A673 (cell line): ENCODE data around the gene CFAP99. TPM values are rescaled to one million over a fixed set of nuclear protein-coding genes. Genes with fewer than 3 reads are reported as not detected.

ENCODE experiments used
- BruUV-seq: library from RNA; stranded (reverse); fragments of 400-500 nt; replicated peaks from 2 replicates; lab custom pipeline; 2021; lab: Mats Ljungman, UMichigan
- CTCF ChIA-PET: fragments of 300-600 bp; sonication (Branson Sonifier 250); formaldehyde crosslinking; loops from one replicate; lab custom pipeline; 2022; ENCODE audit warnings: antibody characterized with exemption; lab: Charles Lee
- POLR2A ChIA-PET: fragments of 300-600 bp; sonication (Branson Sonifier 250); formaldehyde crosslinking; loops from one replicate; lab custom pipeline; 2022; ENCODE audit warnings: antibody characterized with exemption; ENCODE audit not compliant: low non-redundant PET; lab: Charles Lee
- DNase-seq: peaks from one replicate; pipeline ENCODE4 v3.0.0-alpha.2; 2015; ENCODE audit warnings: low spot score
- H3K27ac ChIP-seq: fragments of 200-600 bp; sonication (generic); 2 replicates; pipeline ENCODE4 v1.5.1; 2016; ENCODE audit warnings: mixed run types, low read depth, mild to moderate bottlenecking, mixed read lengths, antibody characterized with exemption, low read length; ENCODE audit not compliant: poor library complexity, severe bottlenecking
- H3K27me3 ChIP-seq: fragments of 200-600 bp; sonication (generic); replicated peaks from 2 replicates; pipeline ENCODE4 v1.6.1; 2017; ENCODE audit warnings: mixed run types, low read depth, mild to moderate bottlenecking, mixed read lengths, antibody characterized with exemption, low read length; ENCODE audit not compliant: insufficient read depth, poor library complexity
- H3K36me3 ChIP-seq: fragments of 200-600 bp; sonication (generic); 2 replicates; pipeline ENCODE4 v1.6.1; 2016; ENCODE audit warnings: mixed run types, mild to moderate bottlenecking, mixed read lengths, antibody characterized with exemption, low read length; ENCODE audit not compliant: insufficient read depth, poor library complexity, severe bottlenecking
- H3K4me1 ChIP-seq: fragments of 200-600 bp; sonication (generic); 2 replicates; pipeline ENCODE4 v1.6.1; 2017; ENCODE audit warnings: mixed run types, mild to moderate bottlenecking, mixed read lengths, antibody characterized with exemption, low read length; ENCODE audit not compliant: insufficient read depth, poor library complexity, severe bottlenecking
- H3K4me3 ChIP-seq: fragments of 200-600 bp; sonication (generic); 2 replicates; pipeline ENCODE4 v1.5.1; 2016; ENCODE audit warnings: low read depth, mixed run types, mild to moderate bottlenecking, mixed read lengths, low read length; ENCODE audit not compliant: poor library complexity, severe bottlenecking
- H3K9me3 ChIP-seq: fragments of 200-600 bp; sonication (generic); 2 replicates; pipeline ENCODE4 v1.6.1; 2016; ENCODE audit warnings: mixed run types, low read depth, mild to moderate bottlenecking, mixed read lengths, antibody characterized with exemption, low read length; ENCODE audit not compliant: poor library complexity, severe bottlenecking
- EZH2 ChIP-seq: fragments of 200-600 bp; sonication (generic); IDR thresholded peaks from 2 replicates; pipeline ENCODE4 v1.6.1; 2017; ENCODE audit warnings: borderline replicate concordance, low read depth, mild to moderate bottlenecking, mixed read lengths, antibody characterized with exemption, low read length; ENCODE audit not compliant: poor library complexity, severe bottlenecking
- intact Hi-C: fragments of 100-400 bp; cut with micrococcal nuclease; formaldehyde crosslinking; loops from one replicate; pipeline ENCODE4 v1.10.0; 2022; ENCODE audit not compliant: unreplicated experiment
- total RNA-seq: library from RNA; stranded (reverse); gene quantifications from 2 replicates; pipeline ENCODE4 v1.2.3, GENCODE V29; 2021
- TF ChIP-seq, protein P1 (sequence below): fragments of 300-800, 200-600 bp; sonication (generic); conservative IDR thresholded peaks from 2 replicates; pipeline ENCODE4 v1.5.1; 2017; ENCODE audit warnings: low read depth, mild to moderate bottlenecking, antibody characterized with exemption, low read length, moderate library complexity, mixed read lengths

CFAP99 gene
- total RNA-seq, 1 experiment from 2014 or later: not detected

- H3K9me3 ChIP-seq: no peaks in the 10 kb centered on the region
- no peak overlapping the region for H3K4me3 ChIP-seq
- no peaks in the 10 kb centered on the region for H3K4me1 ChIP-seq
- no peaks in the 10 kb centered on the region for H3K36me3 ChIP-seq
- no TSS peak for BruUV-seq
- DNase-seq: no peak
- no peak overlapping the region for H3K27ac ChIP-seq
- TF ChIP-seq, protein P1, sequence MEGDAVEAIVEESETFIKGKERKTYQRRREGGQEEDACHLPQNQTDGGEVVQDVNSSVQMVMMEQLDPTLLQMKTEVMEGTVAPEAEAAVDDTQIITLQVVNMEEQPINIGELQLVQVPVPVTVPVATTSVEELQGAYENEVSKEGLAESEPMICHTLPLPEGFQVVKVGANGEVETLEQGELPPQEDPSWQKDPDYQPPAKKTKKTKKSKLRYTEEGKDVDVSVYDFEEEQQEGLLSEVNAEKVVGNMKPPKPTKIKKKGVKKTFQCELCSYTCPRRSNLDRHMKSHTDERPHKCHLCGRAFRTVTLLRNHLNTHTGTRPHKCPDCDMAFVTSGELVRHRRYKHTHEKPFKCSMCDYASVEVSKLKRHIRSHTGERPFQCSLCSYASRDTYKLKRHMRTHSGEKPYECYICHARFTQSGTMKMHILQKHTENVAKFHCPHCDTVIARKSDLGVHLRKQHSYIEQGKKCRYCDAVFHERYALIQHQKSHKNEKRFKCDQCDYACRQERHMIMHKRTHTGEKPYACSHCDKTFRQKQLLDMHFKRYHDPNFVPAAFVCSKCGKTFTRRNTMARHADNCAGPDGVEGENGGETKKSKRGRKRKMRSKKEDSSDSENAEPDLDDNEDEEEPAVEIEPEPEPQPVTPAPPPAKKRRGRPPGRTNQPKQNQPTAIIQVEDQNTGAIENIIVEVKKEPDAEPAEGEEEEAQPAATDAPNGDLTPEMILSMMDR: no peak
- TF ChIP-seq EZH2: no peak
- CTCF ChIA-PET: interaction anchor here (0.6 kb wide), 1 partner anchor 17 kb away, joined by 3 read pairs; no protein-coding TSS in a partner anchor
- POLR2A ChIA-PET: no interaction called here
- H3K27me3 ChIP-seq: no peaks in the 10 kb centered on the region
- intact Hi-C loops: no loop called here
Measured at GRCh38 chr4:2375427-2375826, 43.3 kb upstream of the CFAP99 start.

GRCh38 chr4:2377241-2377640 lies 41.5 kb upstream of the CFAP99 start:
- intact Hi-C loops: no loop called here
- no peaks in the 10 kb centered on the region for H3K4me1 ChIP-seq
- H3K27me3 ChIP-seq: no peaks in the 10 kb centered on the region
- no TSS peak for BruUV-seq
- no peak for DNase-seq
- ChIA-PET CTCF (no interaction called here), POLR2A (no interaction called here)
- H3K27ac ChIP-seq: no peak overlapping the region
- no peaks in the 10 kb centered on the region for H3K9me3 ChIP-seq
- H3K36me3 ChIP-seq: no peaks in the 10 kb centered on the region
- TF ChIP-seq EZH2: no peak
- TF ChIP-seq, protein P1: no peak
- no peak overlapping the region for H3K4me3 ChIP-seq

DNA sequence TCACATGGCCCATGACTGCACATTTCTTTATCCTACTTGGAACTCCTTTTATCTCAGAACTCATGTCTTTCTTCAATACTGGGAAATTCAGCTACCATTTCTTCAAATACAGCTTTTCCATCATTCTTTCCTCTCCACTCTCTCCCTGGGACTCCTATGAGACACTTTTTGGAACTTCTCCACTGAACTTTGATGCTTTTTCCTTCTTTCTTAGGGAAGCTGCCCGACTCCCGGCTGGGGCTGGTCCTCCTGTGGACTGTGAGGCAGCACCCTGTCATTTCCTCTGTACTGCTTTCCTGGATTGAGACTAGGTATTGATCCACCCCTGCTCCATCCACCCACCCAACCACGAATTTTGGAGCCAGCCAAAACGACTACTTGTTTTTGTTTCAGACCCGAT lies 40.4 kb upstream of the CFAP99 start:
- POLR2A ChIA-PET: no interaction called here
- TF ChIP-seq, protein P1: no peak
- TF ChIP-seq EZH2: no peak
- no peak overlapping the region for H3K27ac ChIP-seq
- H3K27me3 ChIP-seq: no peaks in the 10 kb centered on the region
- DNase-seq: no peak
- no TSS peak for BruUV-seq
- H3K36me3 ChIP-seq: no peaks in the 10 kb centered on the region
- H3K4me3 ChIP-seq: no peak overlapping the region
- no peaks in the 10 kb centered on the region for H3K4me1 ChIP-seq
- intact Hi-C loops: no loop called here
- CTCF ChIA-PET: no interaction called here
- no peaks in the 10 kb centered on the region for H3K9me3 ChIP-seq
